IPS DF 19.7 (cell line): Measurements from ENCODE around the gene EVL.
A peak's percentile ranks its signal among the peaks of the same experiment; 100 is the strongest.

ENCODE experiments used
- DNase-seq: peaks from one replicate; pipeline ENCODE4 v3.0.0-alpha.2; 2013; ENCODE audit warnings: low read depth, low spot score

EVL gene

GRCh38 chr14:100065942-100066574 lies 836 bp downstream of the EVL start:
- DNase-seq, result no peak

- no peak for DNase-seq
Observed at GRCh38 chr14:100066962-100067361, 1.7 kb downstream of the EVL start.

- DNase-seq, result no peak
Observed at GRCh38 chr14:100067481-100067880, 2.3 kb downstream of the EVL start.

- DNase-seq, result no peak
Observed at GRCh38 chr14:100067971-100068959, 3.0 kb downstream of the EVL start.

DNA sequence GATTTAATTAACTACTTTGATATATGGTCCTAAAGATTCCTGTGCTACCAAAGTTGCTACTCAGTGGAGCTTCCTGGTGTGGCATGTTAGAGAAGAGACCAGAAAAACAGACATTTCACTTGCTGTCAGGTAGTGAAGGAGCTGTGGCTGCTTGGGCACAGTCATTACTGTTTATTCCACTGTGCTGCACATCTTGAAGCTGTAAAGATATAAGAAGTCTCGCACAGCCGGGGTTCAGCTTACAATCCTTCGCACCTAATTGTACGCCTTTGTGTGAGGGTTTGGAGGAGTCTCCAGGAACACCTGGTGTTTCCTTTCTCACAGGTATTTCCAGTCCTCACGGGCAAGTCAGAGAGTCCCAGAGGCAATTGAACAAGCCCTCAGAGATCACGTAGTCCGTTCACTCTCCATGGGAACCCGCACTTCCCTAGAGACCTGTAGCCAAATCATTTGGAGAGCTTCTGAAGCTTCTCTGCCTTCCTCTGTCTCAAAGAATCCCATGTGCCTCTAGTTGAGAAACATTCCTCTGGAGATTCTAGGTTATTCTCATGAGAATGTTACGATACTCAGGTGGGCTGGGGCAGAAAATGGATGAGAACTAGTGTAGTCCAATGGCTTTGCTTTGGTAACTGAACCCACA lies 4.1 kb downstream of the EVL start:
- no peak for DNase-seq

DNA sequence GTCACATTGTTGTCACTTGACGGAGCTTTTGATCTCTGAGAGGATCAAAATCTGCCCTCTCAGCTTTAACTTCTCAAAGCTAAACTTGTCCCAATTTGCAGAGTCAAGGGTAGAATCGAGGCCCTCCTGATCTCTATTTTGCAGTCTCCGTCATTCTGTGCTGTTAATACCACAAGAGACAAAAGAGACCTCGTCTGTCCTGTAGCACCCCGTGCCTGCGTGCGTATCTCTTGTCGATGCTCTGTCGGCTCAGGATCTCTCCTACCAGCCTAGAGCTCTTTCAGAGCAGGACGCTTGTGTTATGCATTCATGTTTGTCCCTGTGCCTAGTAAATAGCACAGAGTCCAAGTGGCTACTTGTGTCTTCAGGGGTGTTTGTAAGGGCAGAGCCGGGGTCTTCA lies 5.1 kb downstream of the EVL start:
- DNase-seq, result no peak

GRCh38 chr14:100071545-100071944 lies 6.3 kb downstream of the EVL start:
- no peak for DNase-seq

DNA sequence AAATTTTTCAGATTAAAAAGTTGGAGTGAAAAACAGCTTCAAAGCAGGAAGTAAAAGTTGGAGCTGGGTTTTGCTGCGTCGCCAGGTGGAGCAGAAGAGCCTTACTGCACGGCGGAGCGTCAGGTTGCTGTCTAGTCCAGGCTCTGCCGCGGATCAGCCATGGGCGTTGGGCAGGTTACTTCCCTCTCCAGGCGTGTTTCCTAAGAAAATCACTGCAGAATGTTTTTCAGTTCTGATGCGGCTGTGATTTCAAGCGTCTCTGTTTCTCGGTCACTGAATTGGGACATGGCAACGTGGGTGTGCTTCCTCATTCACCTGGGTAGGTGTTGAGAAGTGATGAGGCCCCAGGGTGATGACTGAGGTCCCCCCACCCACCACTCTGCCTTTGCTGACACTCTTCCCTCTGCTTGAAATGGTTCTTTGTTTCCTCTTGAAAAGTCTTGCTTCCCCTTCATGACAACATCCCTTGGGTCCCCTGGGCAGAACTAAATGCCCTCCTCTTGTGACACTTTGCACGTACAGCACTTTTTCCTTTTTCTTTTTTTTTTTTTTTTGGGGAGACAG lies 7.6 kb downstream of the EVL start:
- DNase-seq, result no peak

- DNase-seq, result no peak
Observed at GRCh38 chr14:100073576-100074430, 8.6 kb downstream of the EVL start.

DNA sequence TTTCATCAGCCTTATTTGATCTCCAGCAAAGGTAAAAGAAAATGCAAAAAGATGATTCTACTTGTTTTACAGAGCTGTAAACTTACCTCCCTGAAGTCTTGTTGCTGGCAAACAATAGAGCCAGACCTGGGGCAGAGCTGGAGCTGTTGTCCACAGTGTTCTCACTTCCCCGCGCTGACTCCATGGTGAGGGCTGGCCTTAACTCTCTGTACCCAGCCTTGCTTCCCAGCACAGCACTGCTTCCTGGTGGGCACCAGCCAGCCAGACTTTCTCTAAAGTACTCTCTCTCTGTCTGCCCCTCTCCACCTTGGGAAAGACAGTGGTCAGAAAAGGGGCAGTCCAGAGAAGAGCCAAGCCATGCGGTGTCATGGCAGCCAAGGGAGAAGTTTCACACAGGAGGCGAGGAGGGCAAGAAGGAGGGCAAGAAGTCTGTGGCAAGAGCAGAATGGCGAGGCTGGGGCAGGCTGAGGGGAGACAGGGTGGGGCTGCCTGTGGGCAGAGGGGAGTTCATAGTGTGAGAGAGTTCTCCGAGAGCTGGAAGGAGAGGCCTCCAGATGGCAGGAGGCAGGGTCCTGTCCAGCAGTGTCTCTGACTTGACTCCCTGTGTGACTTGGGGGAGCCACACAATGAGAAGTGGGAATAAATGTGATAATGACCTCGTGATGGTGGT lies 9.3 kb downstream of the EVL start:
- DNase-seq, result no peak

GRCh38 chr14:100075681-100076080 lies 10.5 kb downstream of the EVL start:
- DNase-seq, result no peak

DNA sequence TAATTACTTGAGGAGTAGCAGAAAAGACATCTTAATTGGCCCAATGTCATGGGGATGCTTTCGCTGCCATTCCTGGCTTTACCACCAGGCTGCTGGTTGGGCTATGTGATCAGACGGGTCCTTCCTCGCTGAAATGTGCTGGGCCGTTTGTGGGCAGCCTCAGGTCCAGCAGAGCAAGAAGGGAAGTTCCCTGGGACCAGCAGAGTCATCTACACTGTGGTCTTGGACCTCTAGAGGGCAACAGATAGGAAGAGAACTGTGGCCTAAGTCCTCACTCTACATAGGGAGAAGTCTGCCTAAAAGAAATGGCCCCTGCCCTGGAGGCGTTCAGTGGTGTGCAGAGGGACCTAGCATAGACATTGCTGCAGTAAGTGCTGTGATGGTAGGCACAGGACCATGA lies 10.9 kb downstream of the EVL start:
- peak; percentile 60 for DNase-seq

DNA sequence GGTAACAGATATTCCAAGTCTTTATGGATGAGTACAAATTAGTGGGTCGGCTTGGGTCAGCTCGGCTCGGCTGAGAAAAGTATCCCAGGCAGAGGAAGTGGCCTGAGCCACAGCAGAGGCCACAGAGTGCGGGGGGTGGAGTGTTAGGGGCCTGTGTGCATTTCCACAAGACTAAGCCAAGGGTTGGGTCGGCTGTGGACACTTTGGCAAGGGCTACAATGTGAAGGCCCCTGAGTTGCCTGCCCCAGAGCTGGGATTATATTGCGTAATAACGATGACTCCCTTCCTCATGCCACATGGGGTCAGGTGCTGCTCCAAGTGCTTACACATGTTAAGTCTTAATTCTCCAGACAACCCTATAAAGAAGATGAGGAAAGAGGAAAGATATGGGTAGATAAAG lies 11.4 kb downstream of the EVL start:
- DNase-seq, result no peak

DNA sequence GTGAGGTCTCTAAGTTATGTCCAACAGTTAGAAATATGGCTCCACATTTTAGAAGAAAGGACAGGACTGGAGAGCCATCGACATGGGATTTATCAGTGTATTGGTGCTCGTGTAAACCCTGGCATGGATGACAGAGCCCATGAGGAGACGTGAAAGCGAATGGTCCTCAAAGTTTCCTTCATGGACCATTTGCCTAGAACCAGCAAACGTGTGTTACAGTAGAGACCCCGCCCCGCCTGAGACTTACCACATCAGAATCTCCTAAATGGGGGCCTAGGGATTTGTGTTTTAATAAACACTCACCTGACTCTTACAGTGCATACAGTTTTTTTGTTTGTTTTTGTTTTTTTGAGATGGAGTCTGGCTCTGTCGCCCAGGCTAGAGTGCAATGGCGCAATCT lies 12.2 kb downstream of the EVL start:
- DNase-seq, result no peak

DNA sequence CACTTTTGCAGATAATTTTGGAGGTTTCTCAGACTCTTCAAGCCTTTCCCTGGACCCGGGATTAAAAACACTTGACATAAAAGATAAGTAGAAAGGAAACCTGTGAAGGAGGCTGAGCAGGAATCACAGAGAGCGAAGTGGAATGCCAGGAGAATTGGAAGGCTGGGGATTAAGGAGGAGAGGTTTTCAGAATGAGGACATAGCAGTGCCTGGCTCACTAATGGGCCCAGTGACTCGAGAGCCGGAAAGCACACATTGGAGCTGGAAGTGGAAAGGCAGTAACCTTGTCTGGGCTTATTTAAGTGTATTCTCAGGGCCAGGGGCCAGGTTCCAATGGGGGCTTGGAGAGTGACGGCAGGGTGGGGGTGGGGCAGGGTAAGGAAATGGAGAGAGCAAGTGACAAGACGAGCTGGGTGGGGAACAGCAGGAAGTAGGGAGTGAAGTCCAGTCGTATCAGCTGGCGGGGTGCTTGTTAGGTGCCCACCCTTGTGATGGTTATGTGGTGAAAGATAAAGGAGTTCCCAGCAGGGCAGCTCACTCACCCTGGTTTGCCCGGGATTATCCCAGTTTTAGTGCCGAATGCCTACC lies 13.1 kb downstream of the EVL start:
- no peak for DNase-seq

DNA sequence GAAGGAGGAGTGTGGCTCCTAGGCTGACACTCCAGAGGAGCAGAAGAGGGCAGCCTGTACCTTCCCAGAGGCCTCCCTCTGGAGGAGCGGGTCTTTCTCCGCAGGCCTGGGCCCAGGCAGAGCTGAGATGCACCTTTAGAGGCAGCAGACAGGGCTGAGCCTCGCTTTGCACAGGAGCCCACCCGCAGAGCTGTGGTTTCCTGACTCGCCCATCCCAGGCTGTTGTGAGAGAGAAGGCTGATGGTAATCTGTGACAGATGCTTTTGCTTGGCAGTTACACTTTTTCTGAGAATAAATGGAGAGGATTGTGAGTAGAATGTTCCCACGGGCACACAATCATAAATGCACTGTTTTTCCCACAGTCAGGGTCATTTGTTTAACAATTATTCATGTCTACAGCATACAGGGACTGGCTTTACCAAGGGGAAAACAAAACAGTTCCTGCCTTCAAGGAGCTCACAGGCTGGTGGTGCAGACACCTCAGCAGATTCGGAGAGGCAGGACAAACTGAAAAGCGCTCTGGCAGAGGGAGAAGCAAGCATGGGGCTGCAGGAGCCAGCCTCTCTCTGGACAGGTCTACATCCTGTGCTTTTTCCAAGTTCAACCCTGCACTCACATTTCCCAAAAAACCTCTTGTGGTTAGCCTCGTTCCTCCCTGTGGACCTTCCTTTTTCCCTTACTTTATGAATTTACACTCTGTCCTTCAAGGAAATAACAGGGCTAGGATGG lies 13.9 kb downstream of the EVL start:
- DNase-seq, result no peak

DNA sequence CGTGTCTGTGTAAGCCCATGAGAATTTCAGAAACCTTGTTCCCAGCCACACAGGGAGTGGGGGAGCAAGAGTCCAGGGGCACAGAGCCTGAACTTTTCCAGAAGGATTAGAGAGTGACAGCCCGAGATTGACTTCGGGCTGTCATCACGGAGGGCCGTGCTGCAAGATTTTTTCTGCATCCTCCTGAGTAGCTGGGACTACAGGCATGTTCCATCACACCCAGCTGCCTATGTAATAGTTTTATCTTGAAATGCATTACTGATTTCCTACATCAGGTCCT lies 14.4 kb downstream of the EVL start:
- no peak for DNase-seq

DNA sequence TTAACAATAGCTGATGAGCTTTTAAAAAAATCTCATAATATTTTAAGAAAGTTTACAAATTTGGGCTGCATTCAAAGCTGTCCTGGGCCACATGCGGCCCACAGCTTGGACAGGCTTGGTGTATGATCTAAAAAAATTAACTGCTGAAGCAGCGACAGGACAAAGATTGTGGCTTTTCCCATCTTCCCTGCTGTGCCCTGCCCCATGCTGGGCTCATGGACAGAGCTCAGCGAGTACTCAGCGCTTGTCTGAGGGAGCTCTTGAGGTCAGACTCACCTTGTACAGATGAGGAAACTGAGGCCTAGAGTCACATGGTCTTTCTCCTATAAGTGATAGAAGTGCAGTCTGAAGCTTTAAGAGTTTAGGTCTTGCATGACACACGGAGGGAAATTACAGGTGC lies 15.0 kb downstream of the EVL start:
- no peak for DNase-seq

DNA sequence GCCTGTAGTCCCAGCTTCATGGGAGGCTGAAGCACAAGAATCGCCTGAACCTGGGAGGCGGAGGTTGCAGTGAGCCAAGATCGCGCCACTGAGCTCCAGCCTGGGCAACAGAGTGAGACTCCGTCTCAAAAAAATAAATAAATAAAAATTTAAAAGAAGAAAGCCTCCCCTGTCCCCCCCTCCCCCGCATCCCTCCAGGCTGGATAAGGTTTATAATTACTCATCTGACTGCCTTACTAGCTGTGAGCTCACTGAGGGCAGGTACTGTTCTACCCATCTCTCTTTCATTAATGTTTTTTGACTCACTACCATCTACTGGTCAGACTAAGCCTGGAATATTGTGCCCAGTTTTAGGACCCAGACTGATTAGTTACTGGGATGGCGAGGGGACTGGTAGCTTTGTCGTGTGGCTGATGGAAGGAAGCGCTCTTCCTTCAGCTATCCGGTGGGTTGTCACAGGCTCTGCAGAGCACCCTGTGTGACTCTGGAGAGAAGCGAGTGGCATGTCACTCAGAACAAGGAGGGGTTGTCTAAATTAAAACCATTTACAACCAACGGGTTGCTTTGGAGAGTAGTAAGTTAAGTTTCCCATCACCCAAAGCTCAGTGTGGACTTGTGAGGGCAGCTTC lies 16.9 kb downstream of the EVL start:
- no peak for DNase-seq
